CD4-positive, alpha-beta T cell treated with Interleukin-6 for 4 hours (primary cell): Measurements from ENCODE around the gene FAT1.
"Not testable (repeated sequence)": the region's sequence is repeated elsewhere in the genome, so short reads cannot be mapped to it uniquely, and the experiment has no call there.

Experiments
- DNase-seq: peaks from one replicate; pipeline ENCODE4 v3.0.0-alpha.2; 2020; ENCODE audit warnings: mixed read lengths

Gene FAT1

DNA sequence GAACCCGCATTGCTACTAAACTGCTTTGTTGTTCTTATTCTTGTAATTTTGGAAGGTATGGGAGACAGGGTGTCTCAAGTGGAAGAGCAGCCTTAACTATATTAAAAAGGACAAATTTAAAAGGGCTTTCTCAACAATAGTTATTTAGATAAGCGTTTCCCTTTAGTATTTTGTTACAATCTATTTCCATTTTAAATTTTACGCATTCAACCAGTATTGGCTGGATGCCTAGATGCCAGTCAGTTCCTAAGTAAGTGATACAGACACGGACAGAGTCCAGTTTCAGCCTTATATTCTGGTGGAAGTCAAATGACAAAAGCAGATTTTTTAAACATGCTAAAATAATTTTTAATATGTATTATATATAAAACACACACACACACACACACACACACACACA is 28.3 kb downstream of the FAT1 start:
- DNase-seq: no peak

DNA sequence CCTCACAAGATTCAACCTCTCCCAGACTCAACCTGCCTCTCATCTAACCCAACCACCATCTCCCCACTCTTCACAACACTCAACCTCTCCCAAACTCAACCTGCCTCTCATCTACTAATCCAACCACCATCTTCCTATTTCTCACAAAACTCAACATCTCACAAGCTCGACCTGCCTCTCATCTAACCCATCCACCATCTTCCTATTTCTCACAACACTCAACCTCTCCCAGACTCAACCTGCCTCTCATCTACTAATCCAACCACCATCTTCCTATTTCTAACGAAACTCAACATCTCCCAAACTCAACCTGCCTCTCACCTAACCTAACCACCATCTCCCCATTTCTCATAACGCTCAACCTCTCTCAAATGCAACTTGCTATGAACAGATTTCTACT is 29.8 kb downstream of the FAT1 start:
- DNase-seq: no peak

GRCh38 chr4:186693159-186693815 is 30.4 kb downstream of the FAT1 start:
- DNase-seq: no peak

GRCh38 chr4:186691396-186691795 is 32.3 kb downstream of the FAT1 start:
- no peak for DNase-seq

- no peak for DNase-seq
Observed at GRCh38 chr4:186689476-186689875, 34.2 kb downstream of the FAT1 start.

- DNase-seq: no peak
Observed at GRCh38 chr4:186688150-186688943, 35.3 kb downstream of the FAT1 start.

DNA sequence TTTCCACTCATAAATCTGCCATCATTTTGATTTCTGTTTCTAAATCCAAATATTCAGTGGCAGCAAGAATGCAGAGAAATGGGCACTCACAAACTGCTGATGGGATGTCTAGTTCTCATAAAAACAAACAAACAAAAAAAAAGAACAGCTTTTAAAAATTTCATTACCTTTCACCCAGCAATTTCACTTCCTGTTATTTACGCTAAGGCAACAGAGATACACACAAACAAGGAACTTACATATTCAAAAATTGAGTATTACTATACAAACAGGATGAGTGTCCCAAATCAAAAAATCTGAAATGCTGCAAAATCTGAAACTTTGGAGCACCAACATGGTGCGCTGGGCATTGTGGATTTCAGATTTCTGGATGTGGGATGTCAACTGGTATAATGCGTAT is 36.4 kb downstream of the FAT1 start:
- no peak for DNase-seq

DNA sequence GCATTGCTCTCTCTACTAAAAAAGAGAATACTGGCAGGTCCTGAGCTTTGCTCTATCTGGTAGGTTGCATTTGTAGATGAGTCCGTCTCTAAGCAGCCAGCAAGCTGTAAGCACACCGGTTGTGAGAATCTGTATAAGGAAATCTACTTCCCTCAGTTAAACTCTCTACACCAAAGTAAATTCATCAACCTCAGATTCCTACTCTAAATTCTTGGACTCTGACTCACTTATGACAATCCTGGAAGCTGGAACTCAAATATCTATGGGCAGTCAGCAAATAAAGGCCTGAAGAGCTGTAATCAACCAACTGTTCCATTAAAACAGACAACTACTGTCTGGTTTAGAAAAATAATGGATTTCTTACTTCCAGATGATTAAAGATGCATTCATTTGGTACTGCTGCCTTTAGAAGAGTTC is 37.9 kb downstream of the FAT1 start:
- DNase-seq: no peak

- DNase-seq: no peak
Observed at GRCh38 chr4:186684889-186685309, 38.8 kb downstream of the FAT1 start.

DNA sequence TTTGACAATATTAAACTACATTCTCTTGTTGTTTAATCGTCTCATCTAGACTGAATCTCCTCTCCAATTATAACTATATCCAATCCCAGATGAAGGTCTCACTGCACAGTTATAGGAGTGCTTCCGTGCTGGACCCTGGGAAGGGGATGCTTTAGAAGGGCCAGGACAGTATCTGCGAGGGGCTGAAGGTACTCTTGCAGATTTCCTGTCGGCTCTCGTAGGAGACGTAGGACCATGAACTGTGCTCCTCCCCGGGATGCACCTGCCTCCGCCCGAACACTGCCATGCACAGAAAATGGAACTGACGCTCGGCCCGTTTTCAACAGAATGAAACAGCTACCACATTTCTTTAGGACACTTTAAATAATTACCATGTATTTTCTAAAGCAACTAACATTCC is 39.4 kb downstream of the FAT1 start:
- no peak for DNase-seq

DNA sequence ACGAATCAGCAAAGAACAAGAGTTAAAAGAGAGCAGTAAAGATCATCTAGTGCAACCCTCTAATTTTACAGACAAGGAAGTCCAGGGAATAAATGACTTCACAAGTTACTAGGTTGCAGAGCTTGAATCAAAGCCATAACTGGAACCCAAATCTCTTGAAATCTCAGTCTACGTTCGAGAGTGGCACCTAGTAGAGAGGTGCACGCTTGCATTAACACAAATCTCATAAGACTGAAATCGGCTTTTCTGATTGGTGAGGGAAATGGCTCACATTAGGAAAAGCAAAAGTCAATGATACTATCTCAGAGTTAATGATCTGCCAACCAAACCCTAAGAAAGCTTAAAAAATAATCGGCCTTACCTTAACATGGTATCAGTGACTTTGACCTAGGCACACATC is 43.0 kb downstream of the FAT1 start:
- no peak for DNase-seq

- no peak for DNase-seq
Observed at GRCh38 chr4:186676531-186677161, 47.0 kb downstream of the FAT1 start.

GRCh38 chr4:186669735-186670134 is 53.9 kb downstream of the FAT1 start:
- DNase-seq: no peak

- DNase-seq: no peak
Observed at GRCh38 chr4:186669159-186669731, 54.4 kb downstream of the FAT1 start.

- DNase-seq: no peak
Observed at GRCh38 chr4:186666750-186667149, 56.9 kb downstream of the FAT1 start.

DNA sequence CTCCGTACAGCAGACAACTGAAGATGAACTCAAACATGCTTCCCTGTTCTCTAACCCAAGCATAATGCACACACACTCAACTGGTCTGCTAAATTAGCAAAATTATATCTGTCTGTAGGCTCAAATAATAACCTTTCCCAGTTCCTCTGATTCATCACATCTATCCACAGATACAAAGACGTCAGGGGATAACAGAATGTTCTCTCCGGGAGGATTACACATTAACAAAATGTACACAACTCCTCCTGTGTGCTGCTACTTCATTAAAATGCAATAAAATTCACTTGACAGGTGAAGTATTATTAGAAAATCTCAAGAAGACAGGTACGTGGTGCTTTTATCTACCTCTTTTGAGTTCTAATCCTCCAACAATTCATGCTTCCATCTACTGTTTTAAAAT is 57.4 kb downstream of the FAT1 start:
- no peak for DNase-seq

- no peak for DNase-seq
Observed at GRCh38 chr4:186660403-186660802, 63.3 kb downstream of the FAT1 start.

DNA sequence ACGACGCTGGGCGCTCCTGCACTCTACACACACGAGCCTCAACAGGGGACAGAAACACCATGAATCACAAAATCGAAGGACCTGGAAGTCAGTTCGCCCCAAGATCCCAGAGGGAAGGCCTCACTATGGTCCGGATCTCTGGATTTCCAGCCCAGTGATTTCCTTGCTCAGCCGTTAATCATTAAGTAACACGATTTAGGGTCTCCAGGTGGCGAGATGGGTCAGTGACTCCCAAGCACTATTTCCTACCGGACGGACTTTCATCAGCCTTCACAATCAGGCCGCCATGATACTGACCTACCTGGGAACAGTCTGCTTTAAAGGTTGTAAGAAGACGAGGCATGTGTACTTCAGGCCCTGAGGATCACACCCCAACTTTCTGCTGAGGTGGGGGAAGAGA is 63.7 kb downstream of the FAT1 start:
- DNase-seq: no peak

DNA sequence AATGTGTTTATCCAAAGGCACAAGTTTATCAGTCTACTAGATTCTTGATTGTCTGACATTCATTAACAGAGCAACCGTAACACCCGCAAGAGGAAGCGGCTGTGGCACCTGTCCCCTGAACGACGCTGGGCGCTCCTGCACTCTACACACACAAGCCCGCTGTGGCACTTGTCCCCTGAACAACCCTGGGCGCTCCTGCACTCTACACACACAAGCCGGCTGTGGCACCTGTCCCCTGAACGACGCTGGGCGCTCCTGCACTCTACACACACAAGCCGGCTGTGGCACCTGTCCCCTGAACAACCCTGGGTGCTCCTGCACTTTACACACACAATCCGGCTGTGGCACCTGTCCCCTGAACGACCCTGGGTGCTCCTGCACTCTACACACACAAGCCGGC is 64.2 kb downstream of the FAT1 start:
- not testable (repeated sequence) for DNase-seq

- DNase-seq: no peak
Observed at GRCh38 chr4:186658657-186659056, 65.0 kb downstream of the FAT1 start.

GRCh38 chr4:186657764-186658163 is 65.9 kb downstream of the FAT1 start:
- DNase-seq: no peak

DNA sequence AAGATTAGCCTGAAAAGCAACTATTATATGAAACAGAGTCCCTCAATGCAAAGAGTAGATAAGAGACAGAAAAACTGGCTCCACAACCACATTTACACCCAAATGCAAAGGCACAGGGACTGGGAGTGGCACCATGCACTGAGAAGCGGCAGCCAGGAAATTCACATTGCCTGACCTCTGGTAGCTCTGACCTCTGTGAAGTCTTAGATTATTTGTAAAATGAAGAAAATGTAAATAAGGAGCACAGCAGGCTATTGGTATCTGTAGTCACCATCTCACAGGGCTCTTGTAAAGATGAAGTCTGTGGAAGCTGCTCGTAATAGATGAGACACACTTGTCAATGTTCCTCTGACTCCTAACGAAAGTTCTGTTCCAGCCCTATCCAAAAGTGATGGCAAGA is 69.7 kb downstream of the FAT1 start:
- DNase-seq: no peak

DNA sequence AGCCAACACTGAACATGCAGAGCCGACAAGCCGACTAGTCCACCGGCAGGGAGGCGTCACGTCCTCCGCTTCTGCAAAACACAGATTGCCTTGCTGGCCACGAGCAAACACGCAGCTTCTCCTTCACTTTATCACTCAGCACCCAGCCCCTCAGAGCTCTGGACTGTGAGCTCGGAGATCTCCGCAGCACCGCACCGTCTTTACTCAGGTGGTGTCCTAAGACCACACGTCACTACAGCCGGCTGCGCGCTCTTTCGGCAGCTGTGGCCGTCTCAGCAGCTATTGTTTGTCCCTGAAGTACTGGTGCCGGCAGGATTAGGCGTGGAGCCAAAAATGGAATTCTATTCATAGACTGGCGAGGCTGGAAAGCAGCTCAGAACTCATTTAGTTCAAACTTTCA is 72.0 kb downstream of the FAT1 start:
- no peak for DNase-seq

- DNase-seq: no peak
Observed at GRCh38 chr4:186651181-186651603, 72.5 kb downstream of the FAT1 start.
